ENCODE results near the gene MYLIP.

The MYLIP gene

DNA sequence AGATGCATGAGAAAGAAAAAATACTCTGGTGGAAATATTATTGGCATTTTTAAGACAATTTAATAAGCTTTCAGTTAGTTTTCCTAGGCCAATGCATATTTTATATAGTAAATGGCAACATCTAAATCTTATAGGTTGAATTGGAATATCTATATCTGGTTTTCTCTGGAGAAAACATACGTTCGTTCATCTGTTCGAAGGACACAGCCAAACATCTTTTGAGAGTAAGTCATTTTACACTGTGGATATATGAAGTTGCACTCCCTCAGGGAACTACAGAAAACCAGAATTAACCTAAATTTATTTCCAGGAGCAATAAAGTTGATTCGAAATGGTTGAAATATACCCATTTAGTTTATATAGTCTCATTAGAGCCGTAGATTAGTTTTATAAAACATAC lies 49.0 kb downstream of the MYLIP start:
- DNase-seq, result no peak

DNA sequence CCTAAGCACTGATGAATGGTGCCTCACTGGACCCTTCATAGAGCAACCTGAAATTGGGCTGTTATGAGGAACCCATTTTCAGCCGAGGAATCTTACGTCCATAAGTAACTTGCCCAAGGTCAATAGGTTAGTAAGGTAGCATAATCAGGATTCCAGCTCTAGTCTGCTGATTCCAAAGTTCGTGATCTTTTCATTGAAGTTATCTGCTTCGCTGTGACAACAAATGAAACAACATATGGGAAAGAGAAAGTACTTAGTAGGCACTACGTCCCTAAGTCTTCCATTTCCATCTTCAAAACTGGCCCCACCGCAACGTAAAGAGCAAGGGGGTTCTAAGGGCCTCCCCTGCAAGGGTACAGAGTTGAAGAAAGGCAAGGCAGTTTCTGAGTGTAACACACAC lies 49.5 kb downstream of the MYLIP start:
- no peak for DNase-seq

DNA sequence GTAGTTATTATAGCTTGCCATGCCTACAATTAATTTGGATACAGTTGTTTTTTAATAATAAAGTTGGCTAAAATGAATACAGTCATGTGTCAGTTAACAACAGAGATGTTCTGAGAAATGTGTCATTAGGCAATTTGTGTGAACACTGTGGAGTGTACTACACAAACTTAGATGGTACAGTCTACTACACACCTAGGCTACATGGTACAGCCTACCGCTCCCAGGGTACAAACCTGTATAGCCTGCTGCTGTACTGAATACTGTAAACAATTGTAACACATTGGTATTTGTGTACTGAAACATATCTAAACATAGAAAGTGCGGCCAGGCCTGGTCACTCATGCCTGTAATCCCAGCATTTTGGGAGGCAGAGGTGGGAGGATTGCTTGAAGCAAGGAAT lies 50.2 kb downstream of the MYLIP start:
- no peak for DNase-seq

DNA sequence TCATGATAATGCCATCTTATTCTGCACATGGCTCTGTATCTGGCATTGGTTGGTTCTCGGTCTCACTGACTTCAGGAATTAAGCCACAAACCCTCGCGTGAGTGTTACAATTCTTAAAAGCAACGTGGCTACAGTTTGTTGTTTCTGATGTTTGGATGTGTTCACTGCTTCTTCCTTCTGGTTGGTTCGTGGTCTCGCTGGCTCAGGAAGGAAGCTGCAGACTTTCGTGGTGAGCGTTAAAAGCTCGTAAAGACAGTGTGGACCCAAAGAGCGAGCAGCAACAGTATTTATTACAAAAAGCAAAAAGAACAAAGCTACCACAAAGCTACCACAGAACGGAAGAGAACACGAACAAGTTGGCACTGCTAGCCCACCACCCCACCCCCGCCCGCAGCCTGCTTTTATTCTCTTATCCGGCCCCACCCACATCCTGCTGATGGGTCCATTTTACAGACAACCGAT lies 51.1 kb downstream of the MYLIP start:
- no peak for DNase-seq

DNA sequence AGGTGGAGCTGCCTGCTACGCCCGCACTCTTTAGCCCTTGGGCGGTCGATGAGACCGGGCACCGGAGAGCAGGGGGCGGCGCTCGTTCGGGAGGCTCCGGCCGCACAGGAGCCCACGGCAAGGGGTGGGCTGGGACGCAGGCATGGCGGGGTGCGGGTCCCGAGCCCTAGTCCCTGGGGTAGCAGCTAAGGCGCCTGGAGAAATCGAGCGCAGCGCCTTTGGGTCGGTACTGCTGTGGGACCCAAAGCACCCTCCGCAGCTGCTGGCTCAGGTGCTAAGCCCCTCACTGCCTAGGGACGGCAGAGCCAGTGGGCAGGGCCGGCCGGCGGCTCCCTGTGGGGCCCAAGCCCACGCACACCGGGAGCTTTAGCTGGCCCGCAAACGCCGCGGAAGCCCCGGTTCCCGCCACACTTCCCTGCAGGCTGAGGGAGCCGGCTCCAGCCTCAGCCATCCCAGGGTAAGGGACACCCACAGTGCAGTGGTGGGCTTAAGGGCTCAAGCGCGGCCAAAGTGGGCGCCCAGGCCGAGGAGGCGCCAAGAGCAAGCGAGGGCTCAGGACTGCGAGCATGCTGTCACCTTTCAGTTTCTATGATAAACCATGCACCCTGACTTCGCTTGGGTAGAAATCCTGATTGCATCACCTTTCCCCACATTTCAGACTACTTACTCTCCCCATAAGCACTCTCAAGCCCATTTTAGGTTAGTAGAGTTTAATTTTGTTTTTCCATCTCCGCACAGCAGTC lies 52.0 kb downstream of the MYLIP start:
- DNase-seq, result no peak

DNA sequence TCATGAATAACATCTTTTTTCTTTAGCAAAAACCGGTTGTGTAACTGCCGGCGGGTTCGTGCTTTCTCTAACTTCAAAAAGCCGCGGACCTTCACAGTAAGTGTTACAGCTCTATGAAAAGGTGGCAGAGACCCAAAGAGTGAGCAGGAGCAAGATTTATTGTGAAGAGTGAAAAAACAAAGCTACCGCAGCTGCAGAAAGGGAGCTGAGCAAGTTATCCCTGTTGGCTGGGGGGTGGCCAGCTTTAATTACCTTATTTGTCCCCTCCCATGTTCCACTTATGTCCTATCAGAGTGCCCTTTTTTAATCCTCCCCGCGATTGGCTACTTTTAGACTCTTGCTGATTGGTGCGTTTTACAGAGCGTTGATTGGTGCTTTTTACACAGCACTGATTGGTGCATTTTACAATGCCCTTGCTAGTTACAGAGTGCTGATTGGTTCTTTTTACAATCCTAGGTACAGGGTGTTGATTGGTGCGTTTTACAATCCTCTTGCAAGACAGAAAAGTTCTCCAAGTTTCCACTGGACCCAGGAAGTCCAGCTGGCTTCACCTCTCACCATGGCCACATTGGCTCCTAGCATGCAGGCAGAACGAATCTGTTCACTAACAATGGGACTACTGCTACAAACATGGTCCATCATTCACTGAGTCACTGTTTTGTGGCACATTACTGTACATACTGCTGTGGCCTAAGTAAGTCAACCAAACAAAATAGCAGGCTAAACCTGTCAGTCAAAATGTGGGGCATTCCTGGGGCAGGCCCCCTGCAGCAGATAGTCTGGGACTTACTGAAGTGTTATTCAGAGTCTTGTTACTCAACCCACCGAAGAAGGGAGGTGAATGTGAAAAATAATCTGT lies 52.8 kb downstream of the MYLIP start:
- no peak for DNase-seq

DNA sequence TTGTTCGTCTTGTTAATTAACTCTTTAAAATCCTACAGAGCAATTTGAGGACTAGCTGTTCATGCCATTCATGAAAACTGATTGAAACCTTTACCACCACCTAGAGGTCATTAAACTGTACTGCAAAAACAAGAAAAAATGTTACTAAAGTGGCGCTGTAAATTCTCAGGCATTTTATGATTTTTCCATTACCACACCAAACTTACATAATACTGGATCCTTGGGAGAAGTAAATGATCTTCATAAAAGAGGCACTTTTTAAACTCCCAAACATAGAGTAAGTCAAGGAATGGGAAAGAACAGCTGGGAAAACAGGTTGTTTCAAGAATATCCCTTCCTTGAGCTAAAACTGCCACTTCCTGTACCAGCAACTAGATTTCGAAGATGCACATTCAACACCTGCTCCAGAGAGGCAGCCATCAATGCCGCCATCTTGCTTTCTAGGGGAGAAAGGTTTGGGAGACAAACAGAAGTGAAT lies 54.3 kb downstream of the MYLIP start:
- peak; percentile 66 for DNase-seq

DNA sequence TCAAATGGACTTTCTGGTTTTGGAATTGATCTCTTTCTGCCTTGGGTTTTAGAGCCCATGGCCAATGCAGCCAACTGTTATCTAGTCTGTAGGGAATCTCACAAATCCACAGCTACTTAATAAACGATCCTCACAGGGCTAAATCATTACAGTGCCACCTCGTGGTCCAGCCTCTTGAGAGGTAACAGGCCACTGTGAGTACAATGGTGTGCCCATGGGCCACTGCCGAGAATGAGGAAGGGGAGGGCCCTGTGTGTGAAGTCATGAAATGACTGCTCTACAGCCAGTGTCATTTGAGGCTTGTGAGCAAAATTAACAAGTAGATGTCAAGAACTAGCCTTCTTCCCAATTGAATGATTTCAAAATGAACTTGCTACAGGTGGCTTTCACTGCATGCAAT lies 55.2 kb downstream of the MYLIP start:
- DNase-seq, result peak; percentile 73

DNA sequence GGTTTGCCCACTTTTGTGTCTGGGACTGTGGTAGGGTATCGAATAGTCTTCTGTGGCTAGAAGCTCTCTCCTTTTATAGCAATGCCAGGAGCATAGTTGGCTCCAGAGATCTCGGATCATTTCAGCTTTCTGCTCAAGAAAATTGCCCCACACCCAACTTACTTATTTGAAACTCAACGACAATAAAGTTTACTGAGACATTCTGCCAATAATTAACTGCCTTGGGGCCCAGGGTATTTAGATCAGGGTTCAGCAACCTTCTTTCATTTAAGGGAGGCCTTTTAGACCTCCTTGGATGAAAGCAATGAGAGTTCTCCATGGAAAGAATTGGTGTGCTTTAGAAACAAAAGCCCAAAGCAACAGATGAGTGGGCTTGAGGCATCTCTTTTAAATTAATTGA lies 55.7 kb downstream of the MYLIP start:
- DNase-seq, result no peak

DNA sequence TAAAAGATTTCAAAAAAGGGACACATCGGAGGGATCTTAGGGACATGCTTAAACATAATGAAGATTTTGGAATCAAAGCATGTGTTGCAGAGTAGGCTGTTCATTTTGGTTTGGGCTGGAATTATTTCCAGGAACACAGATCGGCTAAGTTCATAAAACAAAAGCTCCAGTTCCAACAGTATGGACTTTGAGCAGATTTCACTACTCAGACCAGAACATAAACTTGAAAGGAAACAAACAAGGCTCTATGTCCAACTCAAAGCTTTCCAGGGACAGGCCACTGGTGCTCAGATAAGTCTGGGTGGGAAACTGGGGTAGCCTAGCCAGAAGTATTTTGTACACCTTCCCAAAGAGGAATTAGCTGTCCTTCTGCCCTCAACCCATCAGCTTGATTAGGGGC lies 58.3 kb downstream of the MYLIP start:
- DNase-seq, result no peak

DNA sequence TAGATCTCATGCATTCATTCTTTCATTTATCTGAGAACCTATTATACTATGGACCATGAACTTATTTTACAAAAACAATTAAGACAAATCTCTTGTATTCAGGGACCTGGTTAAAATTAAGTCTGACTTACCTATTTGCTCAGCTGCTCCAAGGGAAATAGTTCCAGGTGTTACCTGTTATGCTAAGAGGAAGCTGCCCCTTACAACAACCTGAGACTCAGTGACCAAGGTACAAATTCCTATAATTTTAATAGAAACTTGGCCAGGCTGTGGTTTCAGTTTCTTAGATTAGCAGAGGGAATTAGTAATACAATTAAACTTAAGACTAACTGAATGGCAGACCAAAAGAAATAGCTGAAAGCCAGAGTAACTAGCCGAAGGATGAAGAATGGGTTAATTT lies 61.3 kb downstream of the MYLIP start:
- DNase-seq, result peak; percentile 53

DNA sequence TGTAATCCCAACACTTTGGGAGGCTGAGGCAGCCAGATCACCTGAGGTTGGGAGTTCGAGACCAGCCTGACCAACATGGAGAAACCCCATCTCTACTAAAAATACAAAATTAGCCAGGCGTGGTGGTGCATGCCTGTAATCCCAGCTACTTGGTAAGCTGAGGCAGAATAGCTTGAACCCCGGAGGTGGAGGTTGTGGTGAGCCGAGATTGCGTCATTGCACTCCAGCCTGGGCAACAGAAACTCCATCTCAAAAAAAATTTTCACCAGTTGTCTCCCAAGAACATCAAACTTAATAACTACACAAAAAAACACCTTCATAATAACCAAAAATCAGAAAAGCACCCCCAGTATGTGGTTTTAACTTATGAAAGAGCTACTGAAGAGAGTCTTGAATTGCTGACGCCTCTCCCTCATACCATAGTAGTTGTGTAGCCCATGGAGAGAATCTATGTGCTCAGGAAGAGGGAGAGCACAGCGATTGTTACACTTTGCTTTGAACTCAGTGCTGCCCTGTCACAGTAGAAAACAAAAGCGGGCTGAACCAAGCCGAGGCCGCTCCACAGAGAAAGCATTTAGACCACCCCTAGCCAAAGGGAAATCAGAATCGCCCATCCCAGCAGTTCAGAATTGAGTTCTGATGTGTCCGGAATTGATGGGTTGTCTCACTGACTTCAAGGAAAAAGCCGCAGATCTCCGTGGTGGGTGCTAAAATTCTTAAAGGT lies 67.5 kb downstream of the MYLIP start:
- peak; percentile 57 for DNase-seq

DNA sequence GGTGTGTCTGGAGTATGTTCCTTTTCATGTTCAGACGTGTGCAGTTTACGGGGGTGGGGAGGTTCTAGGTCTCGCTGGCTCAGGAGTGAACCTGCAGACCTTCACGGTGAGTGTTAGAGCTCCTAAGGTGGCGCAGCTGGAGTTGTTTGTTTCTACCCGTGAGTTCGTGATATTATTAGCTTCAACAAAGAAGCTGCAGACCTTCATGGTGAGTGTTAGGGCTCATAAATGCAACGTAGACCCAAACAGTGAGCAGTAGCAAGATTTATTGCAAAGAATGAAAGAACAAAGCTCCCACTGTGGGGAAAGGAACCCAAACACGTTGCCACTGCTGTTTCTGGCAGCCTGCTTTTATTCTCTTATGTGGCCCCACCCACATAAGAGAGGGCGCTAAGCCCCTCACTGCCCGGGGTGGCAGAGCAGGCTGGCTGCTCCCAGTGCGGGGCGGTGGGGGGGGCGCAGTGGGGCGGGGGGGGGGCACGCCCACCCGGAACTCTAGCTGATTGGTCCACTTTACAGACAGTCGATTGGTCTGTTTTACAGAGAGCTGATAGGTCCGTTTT lies 68.2 kb downstream of the MYLIP start:
- DNase-seq, result peak; percentile 72

Measured in NCI-H69 (cell line).